Measurements from ENCODE around the gene CEP83. TPM values are rescaled to one million over a fixed set of nuclear protein-coding genes. Genes with fewer than 3 reads are reported as not detected.

The CEP83 gene
- total and polyA plus RNA-seq, 2 experiments from 2014 or later, result 29.8 to 33.7 TPM

DNA sequence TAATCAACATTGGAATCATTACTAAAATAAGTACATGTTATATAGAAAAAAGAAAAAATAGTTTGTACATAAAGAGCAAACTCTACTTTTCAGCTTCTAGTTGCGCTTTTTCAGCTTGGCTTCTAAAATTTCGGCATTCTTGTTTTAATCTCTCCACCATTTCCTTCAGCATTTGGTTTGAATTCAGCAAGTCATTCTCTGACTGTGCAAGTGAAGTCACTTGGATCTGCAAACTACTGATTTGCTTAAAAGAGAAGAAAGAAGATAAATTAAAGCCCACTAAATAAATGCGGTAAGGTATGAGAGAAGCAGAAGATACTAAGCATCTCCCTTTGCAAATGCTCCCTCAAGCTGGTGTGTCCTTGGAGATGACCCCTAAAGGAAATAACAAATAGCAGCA is 126.3 kb downstream of the CEP83 start:
- H3K79me2 ChIP-seq (replicated peaks; ENCODE audit: insufficient read depth), result no peaks in the 10 kb centered on the region
- DNase-seq (ENCODE audit: low spot score) (no peak), ATAC-seq (no peak)
- no peak overlapping the region for H3K4me2 ChIP-seq
- H3K4me3 Mint-ChIP-seq, result no peak overlapping the region
- H3F3A ChIP-seq (replicated peaks; ENCODE audit: low read depth), result no peaks in the 10 kb centered on the region
- H3K9me2 ChIP-seq (ENCODE audit: insufficient read depth), result no peaks in the 10 kb centered on the region
- H3K36me3 ChIP-seq (ENCODE audit: insufficient read depth), result no peaks in the 10 kb centered on the region
- H3K4me1 ChIP-seq (ENCODE audit: insufficient read depth), result peaks cover 16% of the 10 kb centered on the region
- H3K27ac ChIP-seq (ENCODE audit: low read depth), result no peak overlapping the region
- no peaks in the 10 kb centered on the region for H3K27me3 ChIP-seq (ENCODE audit: insufficient read depth)
- no peak overlapping the region for H3K4me3 ChIP-seq
- H3K4me1 Mint-ChIP-seq, result peaks cover 11% of the 10 kb centered on the region
- no peaks in the 10 kb centered on the region for H3K9me3 Mint-ChIP-seq
- peak overlapping the region; percentile 88 for H3K27ac Mint-ChIP-seq
- no peaks in the 10 kb centered on the region for H4K20me1 ChIP-seq (replicated peaks; ENCODE audit: insufficient read depth)
- no peak for TF ChIP-seq POLR2AphosphoS5 (IDR thresholded peaks at IDR 0.05; ENCODE audit: low read depth)
- TF ChIP-seq JUNB (IDR thresholded peaks at IDR 0.05; ENCODE audit: unreplicated experiment), result no peak
- TF ChIP-seq, protein P1, sequence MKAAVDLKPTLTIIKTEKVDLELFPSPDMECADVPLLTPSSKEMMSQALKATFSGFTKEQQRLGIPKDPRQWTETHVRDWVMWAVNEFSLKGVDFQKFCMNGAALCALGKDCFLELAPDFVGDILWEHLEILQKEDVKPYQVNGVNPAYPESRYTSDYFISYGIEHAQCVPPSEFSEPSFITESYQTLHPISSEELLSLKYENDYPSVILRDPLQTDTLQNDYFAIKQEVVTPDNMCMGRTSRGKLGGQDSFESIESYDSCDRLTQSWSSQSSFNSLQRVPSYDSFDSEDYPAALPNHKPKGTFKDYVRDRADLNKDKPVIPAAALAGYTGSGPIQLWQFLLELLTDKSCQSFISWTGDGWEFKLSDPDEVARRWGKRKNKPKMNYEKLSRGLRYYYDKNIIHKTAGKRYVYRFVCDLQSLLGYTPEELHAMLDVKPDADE (IDR thresholded peaks at IDR 0.05), result no peak
- TF ChIP-seq, protein P2, sequence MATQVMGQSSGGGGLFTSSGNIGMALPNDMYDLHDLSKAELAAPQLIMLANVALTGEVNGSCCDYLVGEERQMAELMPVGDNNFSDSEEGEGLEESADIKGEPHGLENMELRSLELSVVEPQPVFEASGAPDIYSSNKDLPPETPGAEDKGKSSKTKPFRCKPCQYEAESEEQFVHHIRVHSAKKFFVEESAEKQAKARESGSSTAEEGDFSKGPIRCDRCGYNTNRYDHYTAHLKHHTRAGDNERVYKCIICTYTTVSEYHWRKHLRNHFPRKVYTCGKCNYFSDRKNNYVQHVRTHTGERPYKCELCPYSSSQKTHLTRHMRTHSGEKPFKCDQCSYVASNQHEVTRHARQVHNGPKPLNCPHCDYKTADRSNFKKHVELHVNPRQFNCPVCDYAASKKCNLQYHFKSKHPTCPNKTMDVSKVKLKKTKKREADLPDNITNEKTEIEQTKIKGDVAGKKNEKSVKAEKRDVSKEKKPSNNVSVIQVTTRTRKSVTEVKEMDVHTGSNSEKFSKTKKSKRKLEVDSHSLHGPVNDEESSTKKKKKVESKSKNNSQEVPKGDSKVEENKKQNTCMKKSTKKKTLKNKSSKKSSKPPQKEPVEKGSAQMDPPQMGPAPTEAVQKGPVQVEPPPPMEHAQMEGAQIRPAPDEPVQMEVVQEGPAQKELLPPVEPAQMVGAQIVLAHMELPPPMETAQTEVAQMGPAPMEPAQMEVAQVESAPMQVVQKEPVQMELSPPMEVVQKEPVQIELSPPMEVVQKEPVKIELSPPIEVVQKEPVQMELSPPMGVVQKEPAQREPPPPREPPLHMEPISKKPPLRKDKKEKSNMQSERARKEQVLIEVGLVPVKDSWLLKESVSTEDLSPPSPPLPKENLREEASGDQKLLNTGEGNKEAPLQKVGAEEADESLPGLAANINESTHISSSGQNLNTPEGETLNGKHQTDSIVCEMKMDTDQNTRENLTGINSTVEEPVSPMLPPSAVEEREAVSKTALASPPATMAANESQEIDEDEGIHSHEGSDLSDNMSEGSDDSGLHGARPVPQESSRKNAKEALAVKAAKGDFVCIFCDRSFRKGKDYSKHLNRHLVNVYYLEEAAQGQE (IDR thresholded peaks at IDR 0.05; ENCODE audit: unreplicated experiment), result no peak
- TF ChIP-seq NANOG (IDR thresholded peaks at IDR 0.05; ENCODE audit: borderline replicate concordance), result no peak
- TF ChIP-seq, protein P3, sequence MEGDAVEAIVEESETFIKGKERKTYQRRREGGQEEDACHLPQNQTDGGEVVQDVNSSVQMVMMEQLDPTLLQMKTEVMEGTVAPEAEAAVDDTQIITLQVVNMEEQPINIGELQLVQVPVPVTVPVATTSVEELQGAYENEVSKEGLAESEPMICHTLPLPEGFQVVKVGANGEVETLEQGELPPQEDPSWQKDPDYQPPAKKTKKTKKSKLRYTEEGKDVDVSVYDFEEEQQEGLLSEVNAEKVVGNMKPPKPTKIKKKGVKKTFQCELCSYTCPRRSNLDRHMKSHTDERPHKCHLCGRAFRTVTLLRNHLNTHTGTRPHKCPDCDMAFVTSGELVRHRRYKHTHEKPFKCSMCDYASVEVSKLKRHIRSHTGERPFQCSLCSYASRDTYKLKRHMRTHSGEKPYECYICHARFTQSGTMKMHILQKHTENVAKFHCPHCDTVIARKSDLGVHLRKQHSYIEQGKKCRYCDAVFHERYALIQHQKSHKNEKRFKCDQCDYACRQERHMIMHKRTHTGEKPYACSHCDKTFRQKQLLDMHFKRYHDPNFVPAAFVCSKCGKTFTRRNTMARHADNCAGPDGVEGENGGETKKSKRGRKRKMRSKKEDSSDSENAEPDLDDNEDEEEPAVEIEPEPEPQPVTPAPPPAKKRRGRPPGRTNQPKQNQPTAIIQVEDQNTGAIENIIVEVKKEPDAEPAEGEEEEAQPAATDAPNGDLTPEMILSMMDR (conservative IDR thresholded peaks at IDR 0.05; ENCODE audit: low read depth in 2 of 2), result no peak
- no peak for TF ChIP-seq ZNF331 (CRISPR knock-in tag; IDR thresholded peaks at IDR 0.05; ENCODE audit: low read depth)
- TF ChIP-seq ZNF114 (CRISPR knock-in tag; IDR thresholded peaks at IDR 0.05), result no peak
- no peak for TF ChIP-seq STAT1 (IDR thresholded peaks at IDR 0.05; ENCODE audit: unreplicated experiment)
- TF ChIP-seq EZH2phosphoT487 (IDR thresholded peaks at IDR 0.05; ENCODE audit: unreplicated experiment), result no peak
- no peak for TF ChIP-seq CREB1 (CRISPR knock-in tag; IDR thresholded peaks at IDR 0.05; ENCODE audit: low read depth)
- TF ChIP-seq EZH2 (IDR thresholded peaks at IDR 0.05; ENCODE audit: low read depth, unreplicated experiment), result no peak
- TF ChIP-seq, protein P4, sequence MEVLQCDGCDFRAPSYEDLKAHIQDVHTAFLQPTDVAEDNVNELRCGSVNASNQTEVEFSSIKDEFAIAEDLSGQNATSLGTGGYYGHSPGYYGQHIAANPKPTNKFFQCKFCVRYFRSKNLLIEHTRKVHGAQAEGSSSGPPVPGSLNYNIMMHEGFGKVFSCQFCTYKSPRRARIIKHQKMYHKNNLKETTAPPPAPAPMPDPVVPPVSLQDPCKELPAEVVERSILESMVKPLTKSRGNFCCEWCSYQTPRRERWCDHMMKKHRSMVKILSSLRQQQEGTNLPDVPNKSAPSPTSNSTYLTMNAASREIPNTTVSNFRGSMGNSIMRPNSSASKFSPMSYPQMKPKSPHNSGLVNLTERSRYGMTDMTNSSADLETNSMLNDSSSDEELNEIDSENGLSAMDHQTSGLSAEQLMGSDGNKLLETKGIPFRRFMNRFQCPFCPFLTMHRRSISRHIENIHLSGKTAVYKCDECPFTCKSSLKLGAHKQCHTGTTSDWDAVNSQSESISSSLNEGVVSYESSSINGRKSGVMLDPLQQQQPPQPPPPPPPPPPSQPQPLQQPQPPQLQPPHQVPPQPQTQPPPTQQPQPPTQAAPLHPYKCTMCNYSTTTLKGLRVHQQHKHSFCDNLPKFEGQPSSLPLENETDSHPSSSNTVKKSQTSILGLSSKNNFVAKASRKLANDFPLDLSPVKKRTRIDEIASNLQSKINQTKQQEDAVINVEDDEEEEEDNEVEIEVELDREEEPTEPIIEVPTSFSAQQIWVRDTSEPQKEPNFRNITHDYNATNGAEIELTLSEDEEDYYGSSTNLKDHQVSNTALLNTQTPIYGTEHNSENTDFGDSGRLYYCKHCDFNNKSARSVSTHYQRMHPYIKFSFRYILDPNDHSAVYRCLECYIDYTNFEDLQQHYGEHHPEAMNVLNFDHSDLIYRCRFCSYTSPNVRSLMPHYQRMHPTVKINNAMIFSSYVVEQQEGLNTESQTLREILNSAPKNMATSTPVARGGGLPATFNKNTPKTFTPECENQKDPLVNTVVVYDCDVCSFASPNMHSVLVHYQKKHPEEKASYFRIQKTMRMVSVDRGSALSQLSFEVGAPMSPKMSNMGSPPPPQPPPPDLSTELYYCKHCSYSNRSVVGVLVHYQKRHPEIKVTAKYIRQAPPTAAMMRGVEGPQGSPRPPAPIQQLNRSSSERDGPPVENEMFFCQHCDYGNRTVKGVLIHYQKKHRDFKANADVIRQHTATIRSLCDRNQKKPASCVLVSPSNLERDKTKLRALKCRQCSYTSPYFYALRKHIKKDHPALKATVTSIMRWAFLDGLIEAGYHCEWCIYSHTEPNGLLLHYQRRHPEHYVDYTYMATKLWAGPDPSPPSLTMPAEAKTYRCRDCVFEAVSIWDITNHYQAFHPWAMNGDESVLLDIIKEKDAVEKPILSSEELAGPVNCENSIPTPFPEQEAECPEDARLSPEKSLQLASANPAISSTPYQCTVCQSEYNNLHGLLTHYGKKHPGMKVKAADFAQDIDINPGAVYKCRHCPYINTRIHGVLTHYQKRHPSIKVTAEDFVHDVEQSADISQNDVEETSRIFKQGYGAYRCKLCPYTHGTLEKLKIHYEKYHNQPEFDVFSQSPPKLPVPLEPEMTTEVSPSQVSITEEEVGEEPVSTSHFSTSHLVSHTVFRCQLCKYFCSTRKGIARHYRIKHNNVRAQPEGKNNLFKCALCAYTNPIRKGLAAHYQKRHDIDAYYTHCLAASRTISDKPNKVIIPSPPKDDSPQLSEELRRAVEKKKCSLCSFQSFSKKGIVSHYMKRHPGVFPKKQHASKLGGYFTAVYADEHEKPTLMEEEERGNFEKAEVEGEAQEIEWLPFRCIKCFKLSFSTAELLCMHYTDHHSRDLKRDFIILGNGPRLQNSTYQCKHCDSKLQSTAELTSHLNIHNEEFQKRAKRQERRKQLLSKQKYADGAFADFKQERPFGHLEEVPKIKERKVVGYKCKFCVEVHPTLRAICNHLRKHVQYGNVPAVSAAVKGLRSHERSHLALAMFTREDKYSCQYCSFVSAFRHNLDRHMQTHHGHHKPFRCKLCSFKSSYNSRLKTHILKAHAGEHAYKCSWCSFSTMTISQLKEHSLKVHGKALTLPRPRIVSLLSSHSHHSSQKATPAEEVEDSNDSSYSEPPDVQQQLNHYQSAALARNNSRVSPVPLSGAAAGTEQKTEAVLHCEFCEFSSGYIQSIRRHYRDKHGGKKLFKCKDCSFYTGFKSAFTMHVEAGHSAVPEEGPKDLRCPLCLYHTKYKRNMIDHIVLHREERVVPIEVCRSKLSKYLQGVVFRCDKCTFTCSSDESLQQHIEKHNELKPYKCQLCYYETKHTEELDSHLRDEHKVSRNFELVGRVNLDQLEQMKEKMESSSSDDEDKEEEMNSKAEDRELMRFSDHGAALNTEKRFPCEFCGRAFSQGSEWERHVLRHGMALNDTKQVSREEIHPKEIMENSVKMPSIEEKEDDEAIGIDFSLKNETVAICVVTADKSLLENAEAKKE (CRISPR knock-in tag; IDR thresholded peaks at IDR 0.05), result no peak
- H3K27me3 Mint-ChIP-seq (ENCODE audit: insufficient read depth, low read depth, poor library complexity), result no peaks in the 10 kb centered on the region
- H3K36me3 Mint-ChIP-seq (ENCODE audit: low read depth), result peaks cover 7% of the 10 kb centered on the region; the same call in 2 of the 3 replicates
- H2AFZ ChIP-seq, result no peak overlapping the region

Measured in GM23338 (cell line).